CD14-positive monocyte (primary cell): Measurements from ENCODE around the gene SALL4. TPM values are rescaled to one million over a fixed set of nuclear protein-coding genes. Genes with fewer than 3 reads are reported as not detected.
"Not testable (repeated sequence)": the region's sequence is repeated elsewhere in the genome, so short reads cannot be mapped to it uniquely, and the experiment has no call there.

Experiments used
- DNase-seq, 3 donors: peaks; one replicate each; pipeline ENCODE4 v3.0.0-alpha.2; 2011 to 2022
- H2AFZ ChIP-seq: 2 replicates; pipeline ENCODE4 v1.6.0; 2012; ENCODE audit warnings: mild to moderate bottlenecking, low read depth, low read length, inconsistent platforms; ENCODE audit not compliant: insufficient read depth, poor library complexity, severe bottlenecking
- H3K27ac ChIP-seq, 2 donors: 1 replicate in 1 of 2; 2 replicates in 1 of 2; pipeline ENCODE4 v1.5.1; 2012 to 2013; ENCODE audit warnings: low read length in 2 of 2, control low read depth in 1 of 2, inconsistent platforms in 1 of 2, low read depth in 1 of 2, mild to moderate bottlenecking in 1 of 2
- H3K27me3 ChIP-seq, 2 donors: one replicate each; pipeline versions ENCODE4 v1.6.0 to v1.6.1; 2011 to 2013; ENCODE audit warnings: low read length in 2 of 2; ENCODE audit not compliant: control insufficient read depth in 2 of 2, insufficient read depth in 2 of 2
- H3K36me3 ChIP-seq, 2 donors: replicated peaks in 1 of 2; 1 replicate in 1 of 2; 2 replicates in 1 of 2; pipeline versions ENCODE4 v1.5.1 to v1.6.1; 2012 to 2013; ENCODE audit warnings: low read length in 2 of 2, control low read depth in 1 of 2, inconsistent platforms in 1 of 2, mild to moderate bottlenecking in 1 of 2; ENCODE audit not compliant: insufficient read depth in 2 of 2, control insufficient read depth in 1 of 2
- H3K4me1 ChIP-seq, 2 donors: 1 replicate in 1 of 2; 2 replicates in 1 of 2; pipeline versions ENCODE4 v1.5.1 to v1.6.1; 2012 to 2013; ENCODE audit warnings: low read length in 2 of 2, control low read depth in 1 of 2, inconsistent platforms in 1 of 2, mild to moderate bottlenecking in 1 of 2, moderate library complexity in 1 of 2; ENCODE audit not compliant: insufficient read depth in 2 of 2, control insufficient read depth in 1 of 2
- H3K4me2 ChIP-seq: replicated peaks from 2 replicates; pipeline ENCODE3; 2012; ENCODE audit warnings: low read length, moderate library complexity, mild to moderate bottlenecking; ENCODE audit not compliant: poor library complexity, severe bottlenecking; ENCODE audit errors: extremely low read depth
- H3K4me3 ChIP-seq, 3 experiments: fragments of 200-600 bp in 1 of 3; sonication (generic) in 1 of 3; replicated peaks in 1 of 3; 1 replicate in 2 of 3; 2 replicates in 1 of 3; pipeline ENCODE4 v1.5.1; 2011 to 2013; ENCODE audit warnings: low read length in 3 of 3, mild to moderate bottlenecking in 3 of 3, control low read depth in 2 of 3, low read depth in 2 of 3, inconsistent platforms in 1 of 3, moderate library complexity in 1 of 3
- H3K79me2 ChIP-seq: 2 replicates; pipeline ENCODE4 v1.6.0; 2012; ENCODE audit warnings: mild to moderate bottlenecking, control low read depth, inconsistent platforms, low read length, moderate library complexity; ENCODE audit not compliant: insufficient read depth
- H3K9ac ChIP-seq: 2 replicates; pipeline ENCODE4 v1.6.0; 2017; ENCODE audit warnings: low read length, mild to moderate bottlenecking; ENCODE audit not compliant: insufficient read depth, poor library complexity, severe bottlenecking
- H3K9me3 ChIP-seq, 2 donors: replicated peaks in 1 of 2; 1 replicate in 1 of 2; 2 replicates in 1 of 2; pipeline versions ENCODE4 v1.5.1 to v1.6.1; 2012 to 2013; ENCODE audit warnings: low read length in 2 of 2, control low read depth in 1 of 2; ENCODE audit not compliant: control insufficient read depth in 1 of 2, insufficient read depth in 1 of 2
- H4K20me1 ChIP-seq: 2 replicates; pipeline ENCODE4 v1.6.0; 2012; ENCODE audit warnings: mild to moderate bottlenecking, low read length, control low read depth, moderate library complexity; ENCODE audit not compliant: insufficient read depth
- H3K27ac Mint-ChIP-seq, 7 donors: one replicate each; pipeline ENCODE4 v1.8.0; 2020; ENCODE audit warnings: mild to moderate bottlenecking in 7 of 7, mixed read lengths in 7 of 7, moderate library complexity in 6 of 7, inconsistent platforms in 2 of 7
- H3K27me3 Mint-ChIP-seq, 3 donors: one replicate each; pipeline ENCODE4 v1.8.0; 2021 to 2022; ENCODE audit warnings: low read depth in 3 of 3, mild to moderate bottlenecking in 3 of 3, mixed read lengths in 3 of 3, moderate library complexity in 3 of 3, inconsistent platforms in 1 of 3
- H3K36me3 Mint-ChIP-seq, 2 donors: one replicate each; pipeline ENCODE4 v1.8.0; 2020; ENCODE audit warnings: mixed read lengths in 2 of 2, inconsistent platforms in 1 of 2, mild to moderate bottlenecking in 1 of 2
- H3K4me1 Mint-ChIP-seq: one replicate; pipeline ENCODE4 v1.8.0; 2020; ENCODE audit warnings: mild to moderate bottlenecking, mixed read lengths
- H3K4me3 Mint-ChIP-seq, 2 donors: one replicate each; pipeline ENCODE4 v1.8.0; 2020; ENCODE audit warnings: mild to moderate bottlenecking in 2 of 2, mixed read lengths in 2 of 2, moderate library complexity in 1 of 2
- H3K9me3 Mint-ChIP-seq, 7 donors: one replicate each; pipeline ENCODE4 v1.8.0; 2020 to 2022; ENCODE audit warnings: mixed read lengths in 7 of 7, mild to moderate bottlenecking in 6 of 7, moderate library complexity in 6 of 7, inconsistent platforms in 2 of 7
- CTCF ChIP-seq: fragments of 200-600 bp; IDR thresholded peaks from one replicate; pipeline ENCODE4 v1.8.0; 2022; ENCODE audit warnings: antibody characterized with exemption, mild to moderate bottlenecking
- WGBS: methylation state at CpG from one replicate; pipeline ENCODE4 v1.1.5; 2013; ENCODE audit warnings: missing lambda C conversion rate; ENCODE audit not compliant: insufficient coverage; 5-methylcytosine and 5-hydroxymethylcytosine counted together
- intact Hi-C, 2 donors: fragments of 100-400 bp; cut with micrococcal nuclease; formaldehyde crosslinking; loops; one replicate each; pipeline versions ENCODE4 v1.15.0 to v1.15.1; 2023
- polyA plus RNA-seq, 3 donors: library from polyadenylated mRNA; depleted of rRNA in 1 of 3; unstranded in 2 of 3; stranded (reverse) in 1 of 3; fragments of 300-500 nt in 2 of 3; fragments of >200 nt in 1 of 3; fragmentation: Illumina TruSeq in 2 of 3; gene quantifications; 1 replicate in 2 of 3; 2 replicates in 1 of 3; pipeline ENCODE4 v1.2.3, GENCODE V29; 2012 to 2021

SALL4 gene
- polyA plus RNA-seq, 3 donors: 0.07 TPM; not detected in 2

GRCh38 chr20:51767867-51768758 lies 34.2 kb downstream of the SALL4 start, which contains the start of gene ATP9A:
Gene ATP9A, minus strand, starts transcription at chr20:51768390. Its CDS starts 21 bp downstream, at chr20:51768369.
- peak within 1 kb of the TSS in 1 of 3 experiments; percentile 52 for H3K4me3 ChIP-seq
- under 1% methylated on average over 105 of the region's 131 CpGs for WGBS
- H3K4me2 ChIP-seq: peak within 1 kb of the TSS; percentile 67
- H3K36me3 ChIP-seq: no peaks in the 10 kb centered on the region
- Mint-ChIP-seq H3K36me3 (peaks cover 3 to 7% of the 10 kb centered on the region in 2 donors), H3K4me1 (peaks cover 25% of the 10 kb centered on the region), H3K9me3 (peaks cover 0 to 10% (median 4%) of the 10 kb centered on the region in 7 donors), H3K27ac (peak within 1 kb of the TSS in 1 of 7 donors; percentile 17), H3K27me3 (peaks cover 36 to 46% (median 42%) of the 10 kb centered on the region in 3 donors), H3K4me3 (peak within 1 kb of the TSS; percentile 62 to 86)
- H2AFZ ChIP-seq: no peak within 1 kb of the TSS
- H3K79me2 ChIP-seq: no peaks in the 10 kb centered on the region
- no peak for TF ChIP-seq CTCF
- H3K9ac ChIP-seq: no peak within 1 kb of the TSS
- intact Hi-C loops: no loop called here
- H3K9me3 ChIP-seq: peaks cover 0 to 4% of the 10 kb centered on the region in 2 donors
- no peak for DNase-seq
- H3K4me1 ChIP-seq: peaks cover 11% of the 10 kb centered on the region in 2 donors
- no peaks in the 10 kb centered on the region for H4K20me1 ChIP-seq
- peaks cover 17 to 44% of the 10 kb centered on the region in 2 donors for H3K27me3 ChIP-seq
- no peak within 1 kb of the TSS for H3K27ac ChIP-seq

- H3K9ac ChIP-seq: no peak overlapping the region
- H3K36me3 ChIP-seq: no peaks in the 10 kb centered on the region
- H2AFZ ChIP-seq: peak overlapping the region; percentile 42
- H3K4me1 ChIP-seq: peaks cover 11% of the 10 kb centered on the region in 2 donors
- H3K27ac ChIP-seq: no peak overlapping the region
- under 1% methylated on average over 48 of the region's 61 CpGs for WGBS
- peak overlapping the region; percentile 73 to 86 for H3K4me3 Mint-ChIP-seq
- H3K4me3 ChIP-seq: peak overlapping the region in 1 of 3 experiments; percentile 52
- H3K36me3 Mint-ChIP-seq: peaks cover 3 to 7% of the 10 kb centered on the region in 2 donors
- TF ChIP-seq CTCF: no peak
- peaks cover 0 to 10% (median 4%) of the 10 kb centered on the region in 7 donors for H3K9me3 Mint-ChIP-seq
- peak overlapping the region; percentile 67 for H3K4me2 ChIP-seq
- peak in 1 of 3 donors; percentile 14 for DNase-seq
- H4K20me1 ChIP-seq: no peaks in the 10 kb centered on the region
- peaks cover 25% of the 10 kb centered on the region for H3K4me1 Mint-ChIP-seq
- peaks cover 17 to 44% of the 10 kb centered on the region in 2 donors for H3K27me3 ChIP-seq
- H3K27ac Mint-ChIP-seq: no peak overlapping the region
- intact Hi-C loops: no loop called here
- no peaks in the 10 kb centered on the region for H3K79me2 ChIP-seq
- peaks cover 36 to 46% (median 44%) of the 10 kb centered on the region in 3 donors for H3K27me3 Mint-ChIP-seq
- H3K9me3 ChIP-seq: peaks cover 0 to 4% of the 10 kb centered on the region in 2 donors
These were observed 35.1 kb downstream of the SALL4 start for GRCh38 chr20:51766994-51767866.

GRCh38 chr20:51765381-51765780 lies 36.9 kb downstream of the SALL4 start:
- H3K4me1 Mint-ChIP-seq: peaks cover 25% of the 10 kb centered on the region
- H3K9ac ChIP-seq, H3K9me3 ChIP-seq, H2AFZ ChIP-seq, H3K4me3 ChIP-seq, H3K27ac ChIP-seq, intact Hi-C loops, H3K79me2 ChIP-seq, H3K36me3 Mint-ChIP-seq, H4K20me1 ChIP-seq, H3K4me2 ChIP-seq, H3K36me3 ChIP-seq, DNase-seq: not testable (repeated sequence)
- H3K9me3 Mint-ChIP-seq: peaks cover 0 to 17% (median 4%) of the 10 kb centered on the region in 7 donors
- 90% methylated on average over 5 of the region's 10 CpGs for WGBS
- peak overlapping the region in 1 of 2 donors; percentile 13 for H3K4me3 Mint-ChIP-seq
- H3K27me3 ChIP-seq: peaks cover 17 to 43% of the 10 kb centered on the region in 2 donors
- peaks cover 36 to 44% (median 43%) of the 10 kb centered on the region in 3 donors for H3K27me3 Mint-ChIP-seq
- H3K4me1 ChIP-seq: peaks cover 11% of the 10 kb centered on the region in 2 donors
- peak overlapping the region in 1 of 7 donors; percentile 8 for H3K27ac Mint-ChIP-seq
